DND-41 (cell line): ENCODE data around the gene DPH6.

Experiments used
- ATAC-seq: fragments of 200-7000 bp; cut with Tn5 transposase; 3 replicates; pipeline ENCODE4 v1.9.1; 2021; ENCODE audit warnings: low read depth; ENCODE audit not compliant: insufficient read depth
- DNase-seq: peaks from one replicate; pipeline ENCODE4 v3.0.0-alpha.2; 2020
- H2AFZ ChIP-seq: 2 replicates; pipeline ENCODE4 v1.6.0; 2012; ENCODE audit warnings: low read depth, low read length
- H3K27ac ChIP-seq: 2 replicates; pipeline ENCODE4 v1.5.1; 2012; ENCODE audit warnings: low read length, inconsistent platforms
- H3K27me3 ChIP-seq: fragments of 200-600 bp; sonication (generic); 2 replicates; pipeline ENCODE4 v1.6.0; 2012; ENCODE audit warnings: low read length, mild to moderate bottlenecking, inconsistent platforms; ENCODE audit not compliant: insufficient read depth, poor library complexity
- H3K36me3 ChIP-seq: 2 replicates; pipeline ENCODE4 v1.5.1; 2012; ENCODE audit warnings: low read length, inconsistent platforms; ENCODE audit not compliant: insufficient read depth
- H3K4me1 ChIP-seq: 2 replicates; pipeline ENCODE4 v1.5.1; 2012; ENCODE audit warnings: mild to moderate bottlenecking, low read length; ENCODE audit not compliant: insufficient read depth
- H3K4me2 ChIP-seq: 2 replicates; pipeline ENCODE4 v1.6.0; 2012; ENCODE audit warnings: mild to moderate bottlenecking, moderate library complexity, low read length, inconsistent platforms; ENCODE audit not compliant: insufficient read depth
- H3K4me3 ChIP-seq, 2 experiments: fragments of 200-600 bp in 1 of 2; shearing (Covaris generic) in 1 of 2; 2 replicates each; pipeline ENCODE4 v1.5.1; 2012 to 2016; ENCODE audit warnings: inconsistent platforms in 2 of 2, low read length in 2 of 2, mild to moderate bottlenecking in 2 of 2, low read depth in 1 of 2, moderate library complexity in 1 of 2
- H3K79me2 ChIP-seq: 2 replicates; pipeline ENCODE4 v1.6.0; 2012; ENCODE audit warnings: low read length, inconsistent platforms; ENCODE audit not compliant: insufficient read depth
- H3K9ac ChIP-seq: 2 replicates; pipeline ENCODE4 v1.6.0; 2012; ENCODE audit warnings: low read depth, mild to moderate bottlenecking, inconsistent platforms, low read length, moderate library complexity
- H3K9me3 ChIP-seq: 2 replicates; pipeline ENCODE4 v1.5.1; 2012; ENCODE audit warnings: low read length, moderate library complexity, mild to moderate bottlenecking, inconsistent platforms; ENCODE audit not compliant: insufficient read depth, severe bottlenecking
- H4K20me1 ChIP-seq: 2 replicates; pipeline ENCODE4 v1.6.0; 2012; ENCODE audit warnings: low read length; ENCODE audit not compliant: insufficient read depth
- CTCF ChIP-seq: IDR thresholded peaks from 2 replicates; pipeline ENCODE4 v1.5.1; 2012; ENCODE audit warnings: borderline replicate concordance, low read length, moderate library complexity, mild to moderate bottlenecking; ENCODE audit not compliant: poor library complexity, severe bottlenecking; ENCODE audit errors: extremely low read depth
- EZH2 ChIP-seq: IDR thresholded peaks from 3 replicates; pipeline ENCODE4 v1.6.1; 2012; ENCODE audit warnings: borderline replicate concordance, low read depth, mild to moderate bottlenecking, moderate library complexity, low read length, inconsistent platforms; ENCODE audit not compliant: severe bottlenecking

DPH6 gene

GRCh38 chr15:35546511-35547381 lies 781 bp upstream of the DPH6 start:
- no peak for ATAC-seq
- peaks cover 23% of the 10 kb centered on the region for H3K4me1 ChIP-seq

GRCh38 chr15:35545316-35545823 lies 595 bp downstream of the DPH6 start:
- TF ChIP-seq CTCF: no peak
- no peak for TF ChIP-seq EZH2
- peak overlapping the region; percentile 53 to 88 for H3K4me3 ChIP-seq
- peak overlapping the region; percentile 98 for H3K27ac ChIP-seq
- H4K20me1 ChIP-seq: no peaks in the 10 kb centered on the region
- H2AFZ ChIP-seq: peak overlapping the region; percentile 99
- H3K4me1 ChIP-seq: peaks cover 23% of the 10 kb centered on the region
- H3K36me3 ChIP-seq: no peaks in the 10 kb centered on the region
- ATAC-seq (peak; percentile 43), DNase-seq (peak; percentile 33)
- no peaks in the 10 kb centered on the region for H3K27me3 ChIP-seq
- no peaks in the 10 kb centered on the region for H3K9me3 ChIP-seq
- H3K9ac ChIP-seq: peak overlapping the region; percentile 90
- peaks cover 3% of the 10 kb centered on the region; the same call in 1 of the 2 replicates for H3K79me2 ChIP-seq
- H3K4me2 ChIP-seq: peak overlapping the region; percentile 80

More at GRCh38 chr15:35546511-35547381, 781 bp upstream of the DPH6 start:
- peak overlapping the region; percentile 99 for H2AFZ ChIP-seq
- no peaks in the 10 kb centered on the region for H3K9me3 ChIP-seq
- peaks cover 3% of the 10 kb centered on the region; the same call in 1 of the 2 replicates for H3K79me2 ChIP-seq
- peak overlapping the region; percentile 98 for H3K27ac ChIP-seq
- no peak for DNase-seq
- H3K36me3 ChIP-seq: no peaks in the 10 kb centered on the region
- peak overlapping the region; percentile 80 for H3K4me2 ChIP-seq
- H4K20me1 ChIP-seq: no peaks in the 10 kb centered on the region
- H3K27me3 ChIP-seq: no peaks in the 10 kb centered on the region
- H3K4me3 ChIP-seq: peak overlapping the region; percentile 53 to 88; a peak in 3 of 4 replicates
- TF ChIP-seq EZH2 (no peak), CTCF (no peak)
- H3K9ac ChIP-seq: peak overlapping the region; percentile 90

- H3K36me3 ChIP-seq: no peaks in the 10 kb centered on the region; the same call in 1 of the 2 replicates
- ATAC-seq (no peak), DNase-seq (no peak)
- no peak overlapping the region for H3K27ac ChIP-seq
- peaks cover 11% of the 10 kb centered on the region for H3K4me1 ChIP-seq
- no peaks in the 10 kb centered on the region for H3K9me3 ChIP-seq
- no peaks in the 10 kb centered on the region for H3K27me3 ChIP-seq
- peaks cover 3% of the 10 kb centered on the region; the same call in 1 of the 2 replicates for H3K79me2 ChIP-seq
- no peak overlapping the region for H3K4me2 ChIP-seq
- H4K20me1 ChIP-seq: no peaks in the 10 kb centered on the region
- no peak overlapping the region for H3K4me3 ChIP-seq
- TF ChIP-seq EZH2 (no peak), CTCF (no peak)
- H3K9ac ChIP-seq: no peak overlapping the region
- H2AFZ ChIP-seq: no peak overlapping the region
These were observed 5.1 kb downstream of the DPH6 start for GRCh38 chr15:35540885-35541284.
